NCI-H2107 treated with DMSO at 0.1 percent for 48 hours (cell line): ENCODE data around the gene EVA1B.

Experiments
- DNase-seq: peaks from one replicate; lab custom pipeline; 2025; ENCODE audit not compliant: unreplicated experiment; lab: John Stamatoyannopoulos, UW

The EVA1B gene

GRCh38 chr1:36320767-36321118 is 2.7 kb downstream of the EVA1B start:
- DNase-seq = no peak

- DNase-seq = no peak
Measured at GRCh38 chr1:36320291-36320761, 3.1 kb downstream of the EVA1B start.

- no peak for DNase-seq
Measured at GRCh38 chr1:36309397-36309796, 14.0 kb downstream of the EVA1B start.

GRCh38 chr1:36307601-36308330 is 15.7 kb downstream of the EVA1B start:
- no peak for DNase-seq

- DNase-seq = peak; percentile 74
Measured at GRCh38 chr1:36306902-36307456, 16.5 kb downstream of the EVA1B start.

- peak; percentile 34 for DNase-seq
Measured at GRCh38 chr1:36306210-36306901, 17.1 kb downstream of the EVA1B start, which contains the start of gene SH3D21. Gene SH3D21, plus strand, starts transcription at chr1:36306368. Its CDS starts 53 bp downstream, at chr1:36306421.

GRCh38 chr1:36305915-36306209 is 17.6 kb downstream of the EVA1B start:
- no peak for DNase-seq

GRCh38 chr1:36304970-36305914 is 18.2 kb downstream of the EVA1B start:
- no peak for DNase-seq

- DNase-seq = no peak
Measured at GRCh38 chr1:36304521-36304920, 18.9 kb downstream of the EVA1B start.

- DNase-seq = no peak
Measured at GRCh38 chr1:36303650-36304360, 19.6 kb downstream of the EVA1B start.

GRCh38 chr1:36303244-36303643 is 20.2 kb downstream of the EVA1B start:
- no peak for DNase-seq

- no peak for DNase-seq
Measured at GRCh38 chr1:36301220-36301619, 22.2 kb downstream of the EVA1B start.

GRCh38 chr1:36300526-36300925 is 22.9 kb downstream of the EVA1B start:
- no peak for DNase-seq

GRCh38 chr1:36298640-36299039 is 24.8 kb downstream of the EVA1B start:
- no peak for DNase-seq

- no peak for DNase-seq
Measured at GRCh38 chr1:36297062-36297461, 26.4 kb downstream of the EVA1B start.

GRCh38 chr1:36295390-36295789 is 28.1 kb downstream of the EVA1B start:
- DNase-seq = no peak

GRCh38 chr1:36287595-36287994 is 35.9 kb downstream of the EVA1B start:
- DNase-seq = no peak

- no peak for DNase-seq
Measured at GRCh38 chr1:36286802-36287201, 36.6 kb downstream of the EVA1B start.

- peak; percentile 58 for DNase-seq
Measured at GRCh38 chr1:36285443-36286101, 37.9 kb downstream of the EVA1B start.

GRCh38 chr1:36284517-36284916 is 38.9 kb downstream of the EVA1B start:
- no peak for DNase-seq
